H1 (cell line): ENCODE data around the gene OVOL3. TPM values are rescaled to one million over a fixed set of nuclear protein-coding genes. Genes with fewer than 3 reads are reported as not detected.

Experiments
- POLR2AphosphoS5 ChIP-seq: IDR thresholded peaks from 2 replicates; pipeline ENCODE4 v1.6.1; 2011; ENCODE audit warnings: low read depth, low read length
- polyA plus RNA-seq, 7 experiments: library from polyadenylated mRNA; depleted of rRNA in 3 of 7; stranded (reverse) in 5 of 7; unstranded in 2 of 7; fragments of >200 nt in 5 of 7; fragments of 200-250 nt in 2 of 7; gene quantifications; 1 replicate in 5 of 7; 2 replicates in 1 of 7; 4 replicates in 1 of 7; pipeline versions ENCODE4 v1.2.1 to v1.2.3, GENCODE V29; 2011 to 2013; ENCODE audit warnings: missing spikeins in 2 of 7, mixed read lengths in 2 of 7
- total RNA-seq: library from RNA; stranded (reverse); fragmentation: NEBNext Ultra II Directional; extraction: Animal tissue kit (Norgen Biotek cat#: 25700); gene quantifications from 2 replicates; pipeline ENCODE4 v1.2.1, GENCODE V29; 2021
- TF ChIP-seq, protein P1 (sequence below): IDR thresholded peaks from 2 replicates; pipeline ENCODE4 v1.6.1; 2011; ENCODE audit warnings: low read length, improper control_type of control experiment
- TF ChIP-seq, protein P2 (sequence below), 3 experiments: IDR thresholded peaks; 1 replicate in 2 of 3; 2 replicates in 1 of 3; pipeline versions ENCODE4 v1.5.1 to v1.6.1; 2011; ENCODE audit warnings: low read length in 3 of 3, mild to moderate bottlenecking in 3 of 3, inconsistent platforms in 2 of 3, low read depth in 1 of 3, moderate library complexity in 1 of 3; ENCODE audit not compliant: insufficient read depth in 1 of 3; ENCODE audit errors: control extremely low read depth in 1 of 3

Gene OVOL3
- total and polyA plus RNA-seq, 2 of the 8 experiments (the other 6 are each of a cell fraction or from before 2014, with no cell fraction given) = 0.45 TPM; not detected in 1

DNA sequence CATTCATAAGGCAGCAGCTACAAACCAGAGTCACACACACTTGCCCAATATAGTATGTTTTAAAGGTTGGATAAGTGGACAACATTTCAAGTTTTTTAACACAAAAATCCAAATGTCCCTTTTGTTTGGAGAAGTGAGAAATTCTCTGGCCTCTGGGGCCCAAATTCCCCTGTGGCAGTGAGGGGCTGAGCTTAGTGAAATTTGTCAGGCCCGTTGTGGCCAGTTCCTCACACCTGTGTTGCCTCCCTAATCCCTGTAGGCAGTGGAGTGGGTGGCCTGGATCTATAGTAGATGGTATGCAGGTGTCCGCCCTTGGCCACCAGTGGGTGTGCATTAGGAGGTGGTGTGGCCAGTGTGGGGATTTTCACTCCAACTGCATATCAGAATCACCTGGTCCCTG lies 49.6 kb upstream of the OVOL3 start (continued):
- TF ChIP-seq, protein P1, sequence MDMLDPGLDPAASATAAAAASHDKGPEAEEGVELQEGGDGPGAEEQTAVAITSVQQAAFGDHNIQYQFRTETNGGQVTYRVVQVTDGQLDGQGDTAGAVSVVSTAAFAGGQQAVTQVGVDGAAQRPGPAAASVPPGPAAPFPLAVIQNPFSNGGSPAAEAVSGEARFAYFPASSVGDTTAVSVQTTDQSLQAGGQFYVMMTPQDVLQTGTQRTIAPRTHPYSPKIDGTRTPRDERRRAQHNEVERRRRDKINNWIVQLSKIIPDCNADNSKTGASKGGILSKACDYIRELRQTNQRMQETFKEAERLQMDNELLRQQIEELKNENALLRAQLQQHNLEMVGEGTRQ = no peak
- TF ChIP-seq POLR2AphosphoS5 = no peak
- TF ChIP-seq, protein P2, sequence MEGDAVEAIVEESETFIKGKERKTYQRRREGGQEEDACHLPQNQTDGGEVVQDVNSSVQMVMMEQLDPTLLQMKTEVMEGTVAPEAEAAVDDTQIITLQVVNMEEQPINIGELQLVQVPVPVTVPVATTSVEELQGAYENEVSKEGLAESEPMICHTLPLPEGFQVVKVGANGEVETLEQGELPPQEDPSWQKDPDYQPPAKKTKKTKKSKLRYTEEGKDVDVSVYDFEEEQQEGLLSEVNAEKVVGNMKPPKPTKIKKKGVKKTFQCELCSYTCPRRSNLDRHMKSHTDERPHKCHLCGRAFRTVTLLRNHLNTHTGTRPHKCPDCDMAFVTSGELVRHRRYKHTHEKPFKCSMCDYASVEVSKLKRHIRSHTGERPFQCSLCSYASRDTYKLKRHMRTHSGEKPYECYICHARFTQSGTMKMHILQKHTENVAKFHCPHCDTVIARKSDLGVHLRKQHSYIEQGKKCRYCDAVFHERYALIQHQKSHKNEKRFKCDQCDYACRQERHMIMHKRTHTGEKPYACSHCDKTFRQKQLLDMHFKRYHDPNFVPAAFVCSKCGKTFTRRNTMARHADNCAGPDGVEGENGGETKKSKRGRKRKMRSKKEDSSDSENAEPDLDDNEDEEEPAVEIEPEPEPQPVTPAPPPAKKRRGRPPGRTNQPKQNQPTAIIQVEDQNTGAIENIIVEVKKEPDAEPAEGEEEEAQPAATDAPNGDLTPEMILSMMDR (IDR thresholded peaks at IDR 0.05; ENCODE audit: control extremely low read depth in 1 of 3, insufficient read depth in 1 of 3, low read depth in 1 of 3, low read length in 3 of 3) = no peak
